Measurements from ENCODE around the gene EXOSC10. TPM values are rescaled to one million over a fixed set of nuclear protein-coding genes. Genes with fewer than 3 reads are reported as not detected.

The EXOSC10 gene
- total and polyA plus RNA-seq, 2 of the 13 experiments (the other 11 are each of a cell fraction or from before 2014, with no cell fraction given): 48.4 to 67.6 TPM

GRCh38 chr1:11057477-11057876, 42.2 kb downstream of the EXOSC10 start:
- Histone ChIP-seq H3K9ac (ENCODE audit: insufficient read depth, low read depth, low read length) (no peak overlapping the region), H3K27me3 (ENCODE audit: control insufficient read depth in 1 of 2, insufficient read depth in 2 of 2, low read length in 2 of 2) (no peaks in the 10 kb centered on the region; a peak in 1 of 5 replicates), H3K27ac (ENCODE audit: extremely low read length, insufficient read depth, low read length) (no peak overlapping the region), H3K4me3 (replicated peaks in 1 of 3; ENCODE audit: insufficient read depth in 1 of 3, low read depth in 2 of 3, low read length in 3 of 3) (no peak overlapping the region), H3K4me1 (ENCODE audit: insufficient read depth, low read length) (peaks cover 51% of the 10 kb centered on the region), H3K9me3 (ENCODE audit: low read length) (no peaks in the 10 kb centered on the region), H2AFZ (ENCODE audit: low read length) (no peak overlapping the region), H4K20me1 (ENCODE audit: insufficient read depth, low read length) (peaks cover 3% of the 10 kb centered on the region; the same call in 1 of the 2 replicates), H3K4me2 (ENCODE audit: low read depth, low read length) (0 out of 2 replicates have a peak overlapping the region, but pooled peaks have one; percentile 23), H3K79me2 (ENCODE audit: insufficient read depth, low read length) (peaks cover 16% of the 10 kb centered on the region), H3K36me3 (replicated peaks in 1 of 2; ENCODE audit: control insufficient read depth in 1 of 2, insufficient read depth in 2 of 2, low read length in 2 of 2) (peaks cover 5 to 23% of the 10 kb centered on the region in 2 experiments; a peak in 4 of 5 replicates)
- CTCF ChIA-PET (ENCODE audit: low intra/inter-chr PET ratio, low total read pairs): interaction anchor here (0.9 kb wide), 1 partner anchor 20 kb away, joined by 5 read pairs; no protein-coding TSS in a partner anchor
- POLR2A ChIA-PET: interaction anchor here (0.7 to 2.6 kb wide), 2 partner anchors 10 to 66 kb away, joined by 3 to 11 read pairs; partner anchors contain the start of gene MASP2
- in situ Hi-C loops (cut with HindIII; ENCODE audit: extremely low pct_ligation_motif_present, low pct_unique_long_range_greater_than_20kb) (no loop called here), intact Hi-C loops (cut with micrococcal nuclease; ENCODE audit: unreplicated experiment) (no loop called here)
- no peak for DNase-seq (ENCODE audit: low spot score)
- FAIRE-seq: no peak
- ATAC-seq: no peak
- no TSS peak for BruUV-seq (replicated peaks)
- 91% methylated on average over 8 of the region's 8 CpGs for WGBS (ENCODE audit: low lambda C conversion rate)
- TF ChIP-seq TCF12 (IDR thresholded peaks at IDR 0.05): no peak
- TF ChIP-seq TCF12 (CRISPR knock-in tag; IDR thresholded peaks at IDR 0.05): no peak
- TF ChIP-seq, protein P1, sequence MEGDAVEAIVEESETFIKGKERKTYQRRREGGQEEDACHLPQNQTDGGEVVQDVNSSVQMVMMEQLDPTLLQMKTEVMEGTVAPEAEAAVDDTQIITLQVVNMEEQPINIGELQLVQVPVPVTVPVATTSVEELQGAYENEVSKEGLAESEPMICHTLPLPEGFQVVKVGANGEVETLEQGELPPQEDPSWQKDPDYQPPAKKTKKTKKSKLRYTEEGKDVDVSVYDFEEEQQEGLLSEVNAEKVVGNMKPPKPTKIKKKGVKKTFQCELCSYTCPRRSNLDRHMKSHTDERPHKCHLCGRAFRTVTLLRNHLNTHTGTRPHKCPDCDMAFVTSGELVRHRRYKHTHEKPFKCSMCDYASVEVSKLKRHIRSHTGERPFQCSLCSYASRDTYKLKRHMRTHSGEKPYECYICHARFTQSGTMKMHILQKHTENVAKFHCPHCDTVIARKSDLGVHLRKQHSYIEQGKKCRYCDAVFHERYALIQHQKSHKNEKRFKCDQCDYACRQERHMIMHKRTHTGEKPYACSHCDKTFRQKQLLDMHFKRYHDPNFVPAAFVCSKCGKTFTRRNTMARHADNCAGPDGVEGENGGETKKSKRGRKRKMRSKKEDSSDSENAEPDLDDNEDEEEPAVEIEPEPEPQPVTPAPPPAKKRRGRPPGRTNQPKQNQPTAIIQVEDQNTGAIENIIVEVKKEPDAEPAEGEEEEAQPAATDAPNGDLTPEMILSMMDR (CRISPR knock-in tag; IDR thresholded peaks at IDR 0.05): 0 out of 2 replicates have a peak, but pooled peaks have one; percentile 24

DNA sequence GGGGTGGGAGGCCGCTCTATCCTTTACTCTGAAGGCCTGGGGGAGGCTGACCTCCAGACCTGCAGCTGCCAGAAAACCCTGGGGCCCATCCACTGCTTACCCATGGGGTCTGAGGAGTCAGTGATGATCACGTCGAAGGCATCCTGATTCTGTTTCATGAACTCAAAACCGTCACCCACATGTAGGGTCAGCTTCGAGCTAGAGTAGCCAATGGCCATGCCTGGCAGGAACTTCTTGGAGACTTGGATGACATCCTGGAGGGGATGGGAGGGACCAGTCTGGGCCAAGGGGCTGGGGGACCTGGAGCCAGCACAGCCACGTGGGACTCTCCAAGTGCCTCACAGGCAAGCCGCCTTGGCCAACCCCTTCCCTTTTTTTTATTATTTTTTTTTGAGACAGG, 43.2 kb downstream of the EXOSC10 start:
- 80% methylated on average over 3 of the region's 7 CpGs for WGBS (ENCODE audit: low lambda C conversion rate)
- in situ Hi-C loops (cut with HindIII; ENCODE audit: extremely low pct_ligation_motif_present, low pct_unique_long_range_greater_than_20kb) (no loop called here), intact Hi-C loops (cut with micrococcal nuclease; ENCODE audit: unreplicated experiment) (no loop called here)
- peaks cover 16% of the 10 kb centered on the region for H3K79me2 ChIP-seq (ENCODE audit: insufficient read depth, low read length)
- H4K20me1 ChIP-seq (ENCODE audit: insufficient read depth, low read length): peaks cover 3% of the 10 kb centered on the region; the same call in 1 of the 2 replicates
- H3K27ac ChIP-seq (ENCODE audit: extremely low read length, insufficient read depth, low read length): no peak overlapping the region
- CTCF ChIA-PET (ENCODE audit: low intra/inter-chr PET ratio, low total read pairs): no interaction called here
- no peak overlapping the region for H2AFZ ChIP-seq (ENCODE audit: low read length)
- peaks cover 52% of the 10 kb centered on the region for H3K4me1 ChIP-seq (ENCODE audit: insufficient read depth, low read length)
- TF ChIP-seq ZNF331 (CRISPR knock-in tag; IDR thresholded peaks at IDR 0.05) (no peak), JUND (CRISPR knock-in tag; IDR thresholded peaks at IDR 0.05) (no peak)
- TF ChIP-seq, protein P2, sequence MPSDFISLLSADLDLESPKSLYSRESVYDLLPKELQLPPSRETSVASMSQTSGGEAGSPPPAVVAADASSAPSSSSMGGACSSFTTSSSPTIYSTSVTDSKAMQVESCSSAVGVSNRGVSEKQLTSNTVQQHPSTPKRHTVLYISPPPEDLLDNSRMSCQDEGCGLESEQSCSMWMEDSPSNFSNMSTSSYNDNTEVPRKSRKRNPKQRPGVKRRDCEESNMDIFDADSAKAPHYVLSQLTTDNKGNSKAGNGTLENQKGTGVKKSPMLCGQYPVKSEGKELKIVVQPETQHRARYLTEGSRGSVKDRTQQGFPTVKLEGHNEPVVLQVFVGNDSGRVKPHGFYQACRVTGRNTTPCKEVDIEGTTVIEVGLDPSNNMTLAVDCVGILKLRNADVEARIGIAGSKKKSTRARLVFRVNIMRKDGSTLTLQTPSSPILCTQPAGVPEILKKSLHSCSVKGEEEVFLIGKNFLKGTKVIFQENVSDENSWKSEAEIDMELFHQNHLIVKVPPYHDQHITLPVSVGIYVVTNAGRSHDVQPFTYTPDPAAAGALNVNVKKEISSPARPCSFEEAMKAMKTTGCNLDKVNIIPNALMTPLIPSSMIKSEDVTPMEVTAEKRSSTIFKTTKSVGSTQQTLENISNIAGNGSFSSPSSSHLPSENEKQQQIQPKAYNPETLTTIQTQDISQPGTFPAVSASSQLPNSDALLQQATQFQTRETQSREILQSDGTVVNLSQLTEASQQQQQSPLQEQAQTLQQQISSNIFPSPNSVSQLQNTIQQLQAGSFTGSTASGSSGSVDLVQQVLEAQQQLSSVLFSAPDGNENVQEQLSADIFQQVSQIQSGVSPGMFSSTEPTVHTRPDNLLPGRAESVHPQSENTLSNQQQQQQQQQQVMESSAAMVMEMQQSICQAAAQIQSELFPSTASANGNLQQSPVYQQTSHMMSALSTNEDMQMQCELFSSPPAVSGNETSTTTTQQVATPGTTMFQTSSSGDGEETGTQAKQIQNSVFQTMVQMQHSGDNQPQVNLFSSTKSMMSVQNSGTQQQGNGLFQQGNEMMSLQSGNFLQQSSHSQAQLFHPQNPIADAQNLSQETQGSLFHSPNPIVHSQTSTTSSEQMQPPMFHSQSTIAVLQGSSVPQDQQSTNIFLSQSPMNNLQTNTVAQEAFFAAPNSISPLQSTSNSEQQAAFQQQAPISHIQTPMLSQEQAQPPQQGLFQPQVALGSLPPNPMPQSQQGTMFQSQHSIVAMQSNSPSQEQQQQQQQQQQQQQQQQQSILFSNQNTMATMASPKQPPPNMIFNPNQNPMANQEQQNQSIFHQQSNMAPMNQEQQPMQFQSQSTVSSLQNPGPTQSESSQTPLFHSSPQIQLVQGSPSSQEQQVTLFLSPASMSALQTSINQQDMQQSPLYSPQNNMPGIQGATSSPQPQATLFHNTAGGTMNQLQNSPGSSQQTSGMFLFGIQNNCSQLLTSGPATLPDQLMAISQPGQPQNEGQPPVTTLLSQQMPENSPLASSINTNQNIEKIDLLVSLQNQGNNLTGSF (CRISPR knock-in tag; IDR thresholded peaks at IDR 0.05): no peak
- BruUV-seq (replicated peaks): no TSS peak
- no peak for ATAC-seq
- POLR2A ChIA-PET: interaction anchor here (2.6 kb wide), 1 partner anchor 9 kb away, joined by 11 read pairs; the partner anchor contains the start of gene MASP2
- no peak overlapping the region for H3K4me2 ChIP-seq (ENCODE audit: low read depth, low read length)
- peaks cover 5 to 23% of the 10 kb centered on the region in 2 experiments; a peak in 4 of 5 replicates for H3K36me3 ChIP-seq (replicated peaks in 1 of 2; ENCODE audit: control insufficient read depth in 1 of 2, insufficient read depth in 2 of 2, low read length in 2 of 2)
- DNase-seq (ENCODE audit: low spot score): no peak
- no peaks in the 10 kb centered on the region for H3K9me3 ChIP-seq (ENCODE audit: low read length)
- FAIRE-seq: no peak
- H3K4me3 ChIP-seq (replicated peaks in 1 of 3; ENCODE audit: insufficient read depth in 1 of 3, low read depth in 2 of 3, low read length in 3 of 3): no peak overlapping the region
- H3K27me3 ChIP-seq (ENCODE audit: control insufficient read depth in 1 of 2, insufficient read depth in 2 of 2, low read length in 2 of 2): no peaks in the 10 kb centered on the region; a peak in 1 of 5 replicates
- no peak overlapping the region for H3K9ac ChIP-seq (ENCODE audit: insufficient read depth, low read depth, low read length)

Data from HepG2 (cell line).